Measurements from ENCODE around the gene TAS2R20. TPM values are rescaled to one million over a fixed set of nuclear protein-coding genes. Genes with fewer than 3 reads are reported as not detected.

The TAS2R20 gene
- total RNA-seq, 2 experiments from 2014 or later = 0.54 to 0.60 TPM

DNA sequence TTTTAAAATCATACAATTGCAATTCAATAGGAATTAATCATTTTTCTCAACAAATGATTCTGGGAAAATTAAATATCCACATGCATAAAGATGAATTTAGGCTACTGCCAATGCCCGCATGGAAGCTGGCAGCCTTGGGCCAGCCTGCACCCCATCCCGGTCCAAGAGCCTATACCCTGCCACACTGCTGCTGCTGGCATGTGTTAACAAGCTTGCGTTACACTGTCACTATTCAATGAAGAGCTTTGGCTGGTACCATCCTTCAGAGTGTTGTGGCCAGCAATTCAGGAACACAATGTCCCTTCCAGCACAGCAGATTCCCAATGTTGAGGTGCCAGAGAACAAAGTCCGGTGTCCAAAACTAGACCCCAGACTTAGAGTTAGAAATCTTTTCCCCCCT lies 45.5 kb downstream of the TAS2R20 start:
- CTCF ChIA-PET = no interaction called here
- intact Hi-C loops (cut with micrococcal nuclease) = no loop called here

More for the DNA sequence above, 45.5 kb downstream of the TAS2R20 start:
- Mint-ChIP-seq H3K27me3 (ENCODE audit: low read depth) (no peaks in the 10 kb centered on the region), H3K4me1 (ENCODE audit: low read depth) (no peaks in the 10 kb centered on the region), H3K9me3 (peaks cover 14% of the 10 kb centered on the region), H3K36me3 (ENCODE audit: low read depth) (peaks cover 40% of the 10 kb centered on the region), H3K4me3 (no peak overlapping the region), H3K27ac (no peak overlapping the region)
- no peak for DNase-seq

Other genes starting within 250 kb of the TAS2R20 start
- not detected for gene TAS2R7, start 195.7 kb downstream of the TAS2R20 start, total RNA-seq
- not detected for gene TAS2R8, start 191.0 kb downstream of the TAS2R20 start, total RNA-seq
- gene TAS2R9, start 188.1 kb downstream of the TAS2R20 start, total RNA-seq = not detected
- gene TAS2R10, start 171.9 kb downstream of the TAS2R20 start, total RNA-seq = not detected
- not detected for gene PRR4, start 148.8 kb downstream of the TAS2R20 start, total RNA-seq
- 1 to 10 TPM; 4.8 to 7.4 TPM for gene PRH1, start 114.0 kb downstream of the TAS2R20 start, total RNA-seq
- gene TAS2R13, start 88.7 kb downstream of the TAS2R20 start, total RNA-seq = under 1 TPM in 1 of 2 experiments, not detected in 1; 0.17 TPM
- gene PRH2, start 69.1 kb downstream of the TAS2R20 start, total RNA-seq = not detected
- gene TAS2R14, start 59.0 kb downstream of the TAS2R20 start, total RNA-seq = under 1 TPM; 0.36 to 0.49 TPM
- under 1 TPM in 1 of 2 experiments, not detected in 1; 0.36 TPM for gene TAS2R50, start 11.4 kb downstream of the TAS2R20 start, total RNA-seq
- under 1 TPM; 0.77 to 0.98 TPM for gene TAS2R19, start 24.3 kb upstream of the TAS2R20 start, total RNA-seq
- gene TAS2R31, start 33.1 kb upstream of the TAS2R20 start, total RNA-seq = 1 to 10 TPM; 1.1 to 1.4 TPM
- gene TAS2R46, start 64.0 kb upstream of the TAS2R20 start, total RNA-seq = under 1 TPM; 0.27 to 0.31 TPM
- gene TAS2R43, start 94.0 kb upstream of the TAS2R20 start, total RNA-seq = under 1 TPM in 1 of 2 experiments, not detected in 1; 0.26 TPM
- gene TAS2R30, start 136.3 kb upstream of the TAS2R20 start, total RNA-seq = 1 to 10 TPM; 1.5 to 1.6 TPM
- 1 to 10 TPM; 5.0 to 5.6 TPM for gene SMIM10L1, start 172.9 kb upstream of the TAS2R20 start, total RNA-seq
- gene TAS2R42, start 188.6 kb upstream of the TAS2R20 start, total RNA-seq = not detected

Measured in activated naive CD4-positive, alpha-beta T cell treated with anti-CD3 and anti-CD28 coated beads for 36 hours (primary cell).